Endodermal cell (in vitro differentiated cells): ENCODE results near the gene PPM1D. TPM values are rescaled to one million over a fixed set of nuclear protein-coding genes. Genes with fewer than 3 reads are reported as not detected.

ENCODE experiments used
- DNase-seq: peaks from one replicate; pipeline ENCODE4 v3.0.0-alpha.2; 2017
- H3K27ac ChIP-seq: 2 replicates; pipeline ENCODE4 v1.5.1; 2013; ENCODE audit warnings: mild to moderate bottlenecking, low read depth, low read length, moderate library complexity
- H3K27me3 ChIP-seq: 2 replicates; pipeline ENCODE4 v1.6.1; 2013; ENCODE audit warnings: mild to moderate bottlenecking, low read length, moderate library complexity; ENCODE audit not compliant: insufficient read depth, control insufficient read depth, poor library complexity, severe bottlenecking
- H3K36me3 ChIP-seq: 2 replicates; pipeline ENCODE4 v1.7.0; 2013; ENCODE audit warnings: mild to moderate bottlenecking, low read length, moderate library complexity; ENCODE audit not compliant: control insufficient read depth, insufficient read depth
- H3K4me1 ChIP-seq: one replicate; pipeline ENCODE4 v1.7.0; 2013; ENCODE audit warnings: low read length; ENCODE audit not compliant: control insufficient read depth, insufficient read depth
- H3K4me3 ChIP-seq: 2 replicates; pipeline ENCODE4 v1.5.1; 2013; ENCODE audit warnings: mild to moderate bottlenecking, low read length, moderate library complexity
- H3K9ac ChIP-seq: 2 replicates; pipeline ENCODE4 v1.6.1; 2013; ENCODE audit warnings: mild to moderate bottlenecking, low read length, moderate library complexity; ENCODE audit not compliant: poor library complexity, severe bottlenecking; ENCODE audit errors: extremely low read depth
- H3K9me3 ChIP-seq: 2 replicates; pipeline ENCODE4 v1.6.1; 2013; ENCODE audit warnings: mild to moderate bottlenecking, low read length, moderate library complexity; ENCODE audit not compliant: control insufficient read depth
- H3K27ac Mint-ChIP-seq: 2 replicates; pipeline ENCODE4 v1.8.0; 2020; ENCODE audit warnings: mixed read lengths
- H3K27me3 Mint-ChIP-seq: 2 replicates; pipeline ENCODE4 v1.8.0; 2021; ENCODE audit warnings: mild to moderate bottlenecking, mixed read lengths; ENCODE audit not compliant: insufficient read depth
- H3K36me3 Mint-ChIP-seq: 2 replicates; pipeline ENCODE4 v1.8.0; 2020; ENCODE audit warnings: low read depth, mixed read lengths
- H3K4me1 Mint-ChIP-seq: 2 replicates; pipeline ENCODE4 v1.8.0; 2020; ENCODE audit warnings: mixed read lengths
- H3K4me3 Mint-ChIP-seq: 2 replicates; pipeline ENCODE4 v1.8.0; 2020; ENCODE audit warnings: mild to moderate bottlenecking, moderate library complexity, mixed read lengths
- H3K9me3 Mint-ChIP-seq: 2 replicates; pipeline ENCODE4 v1.8.0; 2020; ENCODE audit warnings: mild to moderate bottlenecking, mixed read lengths
- CTCF ChIP-seq: fragments of 200-600 bp; sonication (generic); conservative IDR thresholded peaks from 2 replicates; pipeline ENCODE4 v1.5.0; 2021; ENCODE audit warnings: antibody characterized with exemption, mild to moderate bottlenecking
- WGBS, 2 experiments: methylation state at CpG; one replicate each; pipeline versions ENCODE4 v1.1.5 to v1.1.7; 2013; ENCODE audit warnings: missing lambda C conversion rate in 2 of 2, mixed read lengths in 1 of 2; ENCODE audit not compliant: insufficient coverage in 1 of 2, insufficient read length in 1 of 2; 5-methylcytosine and 5-hydroxymethylcytosine counted together
- total RNA-seq, 2 donors: library from RNA; stranded (reverse); fragmentation: NEBNext Ultra II Directional in 1 of 2; extraction: Animal tissue kit (Norgen Biotek cat#: 25700) in 1 of 2; gene quantifications; 2 replicates in 1 of 2; 3 replicates in 1 of 2; pipeline ENCODE4 v1.2.1, GENCODE V29; 2021

The PPM1D gene
- total RNA-seq, 2 donors from 2014 or later, result 9.4 to 13.0 TPM

- H3K36me3 ChIP-seq, result no peaks in the 10 kb centered on the region
- H3K4me1 Mint-ChIP-seq, result no peaks in the 10 kb centered on the region
- H3K9me3 ChIP-seq, result peaks cover 12% of the 10 kb centered on the region
- peaks cover 2% of the 10 kb centered on the region for H3K27me3 Mint-ChIP-seq
- H3K36me3 Mint-ChIP-seq, result no peaks in the 10 kb centered on the region
- no peak overlapping the region for H3K4me3 ChIP-seq
- no peak overlapping the region for H3K9ac ChIP-seq
- peaks cover 25% of the 10 kb centered on the region for H3K9me3 Mint-ChIP-seq
- H3K27me3 ChIP-seq, result no peaks in the 10 kb centered on the region
- no peak overlapping the region for H3K27ac ChIP-seq
- DNase-seq, result no peak
- 93 to 94% methylated on average over 20 to 26 of the region's 26 CpGs for WGBS, 2 experiments
- no peak overlapping the region for H3K4me3 Mint-ChIP-seq
- H3K4me1 ChIP-seq, result no peaks in the 10 kb centered on the region
- TF ChIP-seq CTCF, result no peak
- no peak overlapping the region for H3K27ac Mint-ChIP-seq
Observed at GRCh38 chr17:60559995-60560859, 39.8 kb upstream of the PPM1D start.

- no peak overlapping the region for H3K4me3 Mint-ChIP-seq
- Histone ChIP-seq H3K4me1 (no peaks in the 10 kb centered on the region), H3K9me3 (peaks cover 12% of the 10 kb centered on the region), H3K27ac (no peak overlapping the region), H3K4me3 (no peak overlapping the region), H3K9ac (no peak overlapping the region), H3K36me3 (no peaks in the 10 kb centered on the region), H3K27me3 (no peaks in the 10 kb centered on the region)
- H3K36me3 Mint-ChIP-seq, result no peaks in the 10 kb centered on the region
- H3K27ac Mint-ChIP-seq, result no peak overlapping the region
- DNase-seq, result no peak
- TF ChIP-seq CTCF, result no peak
- 92 to 95% methylated on average over 8 to 10 of the region's 11 CpGs for WGBS, 2 experiments
- peaks cover 24% of the 10 kb centered on the region for H3K9me3 Mint-ChIP-seq
- H3K4me1 Mint-ChIP-seq, result no peaks in the 10 kb centered on the region
- peaks cover 2% of the 10 kb centered on the region for H3K27me3 Mint-ChIP-seq
Observed at GRCh38 chr17:60560860-60561257, 39.1 kb upstream of the PPM1D start.

GRCh38 chr17:60562421-60562820, 37.6 kb upstream of the PPM1D start:
- Histone ChIP-seq H3K9me3 (peaks cover 5% of the 10 kb centered on the region), H3K4me1 (no peaks in the 10 kb centered on the region), H3K36me3 (no peaks in the 10 kb centered on the region), H3K27ac (no peak overlapping the region), H3K27me3 (no peaks in the 10 kb centered on the region), H3K9ac (no peak overlapping the region), H3K4me3 (no peak overlapping the region)
- DNase-seq, result no peak
- no peak for TF ChIP-seq CTCF
- WGBS, 2 experiments, result 69% methylated on average over 2 to 3 of the region's 3 CpGs
- peaks cover 15% of the 10 kb centered on the region for H3K9me3 Mint-ChIP-seq
- H3K27me3 Mint-ChIP-seq, result peaks cover 2% of the 10 kb centered on the region
- H3K4me3 Mint-ChIP-seq, result no peak overlapping the region
- H3K36me3 Mint-ChIP-seq, result no peaks in the 10 kb centered on the region
- no peak overlapping the region for H3K27ac Mint-ChIP-seq
- H3K4me1 Mint-ChIP-seq, result no peaks in the 10 kb centered on the region
